Muscle of leg (tissue), 11 donors: Measurements from ENCODE around the gene PDIA6. TPM values are rescaled to one million over a fixed set of nuclear protein-coding genes. Genes with fewer than 3 reads are reported as not detected.
A peak's percentile ranks its signal among the peaks of the same experiment; 100 is the strongest.

Experiments
- DNase-seq: peaks from one replicate; pipeline ENCODE4 v3.0.0; 2013
- H3K27ac ChIP-seq: one replicate; pipeline ENCODE4 v1.5.1; 2013; ENCODE audit warnings: mild to moderate bottlenecking, low read length, control low read depth
- H3K27me3 ChIP-seq: one replicate; pipeline ENCODE4 v1.6.1; 2013; ENCODE audit warnings: low read length; ENCODE audit not compliant: control insufficient read depth, insufficient read depth
- H3K36me3 ChIP-seq: one replicate; pipeline ENCODE4 v1.6.1; 2013; ENCODE audit warnings: low read length; ENCODE audit not compliant: control insufficient read depth, insufficient read depth
- H3K4me1 ChIP-seq: one replicate; pipeline ENCODE4 v1.6.1; 2013; ENCODE audit warnings: low read length; ENCODE audit not compliant: control insufficient read depth, insufficient read depth
- H3K4me3 ChIP-seq: one replicate; pipeline ENCODE4 v1.5.1; 2013; ENCODE audit warnings: low read length, control low read depth
- H3K9me3 ChIP-seq: replicated peaks from 2 replicates; pipeline ENCODE4 v1.6.1; 2013; ENCODE audit warnings: low read depth, low read length; ENCODE audit not compliant: control insufficient read depth
- WGBS: methylation state at CpG from one replicate; pipeline ENCODE4 v1.1.5; 2013; ENCODE audit warnings: missing lambda C conversion rate; ENCODE audit not compliant: insufficient coverage; 5-methylcytosine and 5-hydroxymethylcytosine counted together
- polyA plus RNA-seq, 8 donors: library from polyadenylated mRNA; unstranded; fragments of 120-200 nt; gene quantifications; one replicate each; pipeline versions ENCODE4 v1.2.1 to v1.2.3, GENCODE V29; 2013; ENCODE audit warnings: inconsistent platforms in 1 of 8, low replicate concordance in 1 of 8; ENCODE audit not compliant: insufficient read length in 8 of 8, insufficient read depth in 1 of 8
- total RNA-seq: library from RNA; stranded (reverse); fragments of 120-200 nt; gene quantifications from one replicate; pipeline ENCODE4 v1.2.4, GENCODE V29; 2013

PDIA6 gene
- total and polyA plus RNA-seq, 9 donors, result 135 to 208 (median 151) TPM

GRCh38 chr2:10834068-10834655 lies 21.6 kb upstream of the PDIA6 start:
- no peak for DNase-seq
- H3K4me3 ChIP-seq, result no peak overlapping the region
- 73% methylated on average over 5 of the region's 8 CpGs for WGBS
- no peaks in the 10 kb centered on the region for H3K9me3 ChIP-seq
- no peak overlapping the region for H3K27ac ChIP-seq
- H3K4me1 ChIP-seq, result peaks cover 10% of the 10 kb centered on the region
- peaks cover 32% of the 10 kb centered on the region for H3K27me3 ChIP-seq
- H3K36me3 ChIP-seq, result no peaks in the 10 kb centered on the region

- no peaks in the 10 kb centered on the region for H3K36me3 ChIP-seq
- H3K4me3 ChIP-seq, result no peak overlapping the region
- WGBS, result 63% methylated on average over 7 of the region's 10 CpGs
- H3K27me3 ChIP-seq, result peaks cover 34% of the 10 kb centered on the region
- H3K4me1 ChIP-seq, result peaks cover 10% of the 10 kb centered on the region
- H3K9me3 ChIP-seq, result no peaks in the 10 kb centered on the region
- DNase-seq, result no peak
- no peak overlapping the region for H3K27ac ChIP-seq
Measured at GRCh38 chr2:10833021-10833420, 20.4 kb upstream of the PDIA6 start.

GRCh38 chr2:10832203-10832936 lies 19.8 kb upstream of the PDIA6 start:
- Histone ChIP-seq H3K27ac (no peak overlapping the region), H3K27me3 (peaks cover 34% of the 10 kb centered on the region), H3K9me3 (no peaks in the 10 kb centered on the region), H3K36me3 (no peaks in the 10 kb centered on the region), H3K4me1 (peaks cover 10% of the 10 kb centered on the region), H3K4me3 (no peak overlapping the region)
- WGBS, result 18% methylated on average over 6 of the region's 30 CpGs
- peak; percentile 83 for DNase-seq

- 41% methylated on average over 11 of the region's 16 CpGs for WGBS
- peaks cover 36% of the 10 kb centered on the region for H3K27me3 ChIP-seq
- H3K4me3 ChIP-seq, result no peak overlapping the region
- DNase-seq, result no peak
- H3K9me3 ChIP-seq, result no peaks in the 10 kb centered on the region
- H3K4me1 ChIP-seq, result peaks cover 10% of the 10 kb centered on the region
- no peak overlapping the region for H3K27ac ChIP-seq
- H3K36me3 ChIP-seq, result no peaks in the 10 kb centered on the region
Measured at GRCh38 chr2:10831400-10831985, 18.9 kb upstream of the PDIA6 start.

GRCh38 chr2:10830641-10831399 lies 18.2 kb upstream of the PDIA6 start:
- Histone ChIP-seq H3K27me3 (peaks cover 36% of the 10 kb centered on the region), H3K4me1 (peaks cover 10% of the 10 kb centered on the region), H3K9me3 (no peaks in the 10 kb centered on the region), H3K36me3 (no peaks in the 10 kb centered on the region), H3K27ac (no peak overlapping the region), H3K4me3 (no peak overlapping the region)
- 75% methylated on average over 28 of the region's 30 CpGs for WGBS
- no peak for DNase-seq

GRCh38 chr2:10830203-10830602 lies 17.6 kb upstream of the PDIA6 start:
- Histone ChIP-seq H3K4me3 (no peak overlapping the region), H3K9me3 (no peaks in the 10 kb centered on the region), H3K27ac (no peak overlapping the region), H3K4me1 (peaks cover 7% of the 10 kb centered on the region), H3K27me3 (peaks cover 36% of the 10 kb centered on the region), H3K36me3 (no peaks in the 10 kb centered on the region)
- WGBS, result 89% methylated on average over 7 of the region's 8 CpGs
- DNase-seq, result no peak

- 92% methylated on average over 2 of the region's 3 CpGs for WGBS
- Histone ChIP-seq H3K36me3 (no peaks in the 10 kb centered on the region), H3K27me3 (peaks cover 36% of the 10 kb centered on the region), H3K9me3 (no peaks in the 10 kb centered on the region), H3K4me3 (no peak overlapping the region), H3K27ac (no peak overlapping the region), H3K4me1 (peaks cover 2% of the 10 kb centered on the region)
- no peak for DNase-seq
Measured at GRCh38 chr2:10829299-10829698, 16.7 kb upstream of the PDIA6 start.

- no peak overlapping the region for H3K4me3 ChIP-seq
- H3K36me3 ChIP-seq, result no peaks in the 10 kb centered on the region
- WGBS, result 66% methylated on average over 10 of the region's 11 CpGs
- H3K27me3 ChIP-seq, result peaks cover 34% of the 10 kb centered on the region
- no peaks in the 10 kb centered on the region for H3K4me1 ChIP-seq
- no peak for DNase-seq
- H3K9me3 ChIP-seq, result no peaks in the 10 kb centered on the region
- no peak overlapping the region for H3K27ac ChIP-seq
Measured at GRCh38 chr2:10828346-10828745, 15.8 kb upstream of the PDIA6 start.

GRCh38 chr2:10826625-10827024 lies 14.0 kb upstream of the PDIA6 start:
- Histone ChIP-seq H3K4me3 (no peak overlapping the region), H3K36me3 (no peaks in the 10 kb centered on the region), H3K9me3 (no peaks in the 10 kb centered on the region), H3K27ac (no peak overlapping the region), H3K27me3 (peaks cover 26% of the 10 kb centered on the region), H3K4me1 (no peaks in the 10 kb centered on the region)
- DNase-seq, result no peak
- WGBS, result 68% methylated on average over 3 of the region's 8 CpGs

GRCh38 chr2:10826026-10826425 lies 13.4 kb upstream of the PDIA6 start:
- WGBS, result no CpG with 5 or more reads among the region's 8 CpGs
- Histone ChIP-seq H3K4me1 (no peaks in the 10 kb centered on the region), H3K27me3 (peaks cover 20% of the 10 kb centered on the region), H3K9me3 (no peaks in the 10 kb centered on the region), H3K4me3 (no peak overlapping the region), H3K27ac (no peak overlapping the region), H3K36me3 (no peaks in the 10 kb centered on the region)
- no peak for DNase-seq
